A673 (cell line): ENCODE measurements around the gene CTTNBP2. TPM values are rescaled to one million over a fixed set of nuclear protein-coding genes. Genes with fewer than 3 reads are reported as not detected.

Experiments used
- BruUV-seq: library from RNA; stranded (reverse); fragments of 400-500 nt; replicated peaks from 2 replicates; lab custom pipeline; 2021; lab: Mats Ljungman, UMichigan
- CTCF ChIA-PET: fragments of 300-600 bp; sonication (Branson Sonifier 250); formaldehyde crosslinking; loops from one replicate; lab custom pipeline; 2022; ENCODE audit warnings: antibody characterized with exemption; lab: Charles Lee
- POLR2A ChIA-PET: fragments of 300-600 bp; sonication (Branson Sonifier 250); formaldehyde crosslinking; loops from one replicate; lab custom pipeline; 2022; ENCODE audit warnings: antibody characterized with exemption; ENCODE audit not compliant: low non-redundant PET; lab: Charles Lee
- DNase-seq: peaks from one replicate; pipeline ENCODE4 v3.0.0-alpha.2; 2015; ENCODE audit warnings: low spot score
- H3K27ac ChIP-seq: fragments of 200-600 bp; sonication (generic); 2 replicates; pipeline ENCODE4 v1.5.1; 2016; ENCODE audit warnings: mixed run types, low read depth, mild to moderate bottlenecking, mixed read lengths, antibody characterized with exemption, low read length; ENCODE audit not compliant: poor library complexity, severe bottlenecking
- H3K27me3 ChIP-seq: fragments of 200-600 bp; sonication (generic); replicated peaks from 2 replicates; pipeline ENCODE4 v1.6.1; 2017; ENCODE audit warnings: mixed run types, low read depth, mild to moderate bottlenecking, mixed read lengths, antibody characterized with exemption, low read length; ENCODE audit not compliant: insufficient read depth, poor library complexity
- H3K36me3 ChIP-seq: fragments of 200-600 bp; sonication (generic); 2 replicates; pipeline ENCODE4 v1.6.1; 2016; ENCODE audit warnings: mixed run types, mild to moderate bottlenecking, mixed read lengths, antibody characterized with exemption, low read length; ENCODE audit not compliant: insufficient read depth, poor library complexity, severe bottlenecking
- H3K4me1 ChIP-seq: fragments of 200-600 bp; sonication (generic); 2 replicates; pipeline ENCODE4 v1.6.1; 2017; ENCODE audit warnings: mixed run types, mild to moderate bottlenecking, mixed read lengths, antibody characterized with exemption, low read length; ENCODE audit not compliant: insufficient read depth, poor library complexity, severe bottlenecking
- H3K4me3 ChIP-seq: fragments of 200-600 bp; sonication (generic); 2 replicates; pipeline ENCODE4 v1.5.1; 2016; ENCODE audit warnings: low read depth, mixed run types, mild to moderate bottlenecking, mixed read lengths, low read length; ENCODE audit not compliant: poor library complexity, severe bottlenecking
- H3K9me3 ChIP-seq: fragments of 200-600 bp; sonication (generic); 2 replicates; pipeline ENCODE4 v1.6.1; 2016; ENCODE audit warnings: mixed run types, low read depth, mild to moderate bottlenecking, mixed read lengths, antibody characterized with exemption, low read length; ENCODE audit not compliant: poor library complexity, severe bottlenecking
- CTCF ChIP-seq: fragments of 300-800, 200-600 bp; sonication (generic); conservative IDR thresholded peaks from 2 replicates; pipeline ENCODE4 v1.5.1; 2017; ENCODE audit warnings: low read depth, mild to moderate bottlenecking, antibody characterized with exemption, low read length, moderate library complexity, mixed read lengths
- EZH2 ChIP-seq: fragments of 200-600 bp; sonication (generic); IDR thresholded peaks from 2 replicates; pipeline ENCODE4 v1.6.1; 2017; ENCODE audit warnings: borderline replicate concordance, low read depth, mild to moderate bottlenecking, mixed read lengths, antibody characterized with exemption, low read length; ENCODE audit not compliant: poor library complexity, severe bottlenecking
- intact Hi-C: fragments of 100-400 bp; cut with micrococcal nuclease; formaldehyde crosslinking; loops from one replicate; pipeline ENCODE4 v1.10.0; 2022; ENCODE audit not compliant: unreplicated experiment
- total RNA-seq: library from RNA; stranded (reverse); gene quantifications from 2 replicates; pipeline ENCODE4 v1.2.3, GENCODE V29; 2021

Gene CTTNBP2
- total RNA-seq, 1 experiment from 2014 or later, result 21.8 TPM

GRCh38 chr7:117912421-117912820, 39.2 kb upstream of the CTTNBP2 start:
- TF ChIP-seq EZH2 (no peak), CTCF (no peak)
- H3K27ac ChIP-seq, result no peak overlapping the region
- no peak for DNase-seq
- POLR2A ChIA-PET, result no interaction called here
- peaks cover 6% of the 10 kb centered on the region for H3K9me3 ChIP-seq
- BruUV-seq, result no TSS peak
- intact Hi-C loops, result no loop called here
- H3K27me3 ChIP-seq, result no peaks in the 10 kb centered on the region
- no peak overlapping the region for H3K4me3 ChIP-seq
- CTCF ChIA-PET, result no interaction called here
- H3K36me3 ChIP-seq, result no peaks in the 10 kb centered on the region
- H3K4me1 ChIP-seq, result peaks cover 2% of the 10 kb centered on the region

DNA sequence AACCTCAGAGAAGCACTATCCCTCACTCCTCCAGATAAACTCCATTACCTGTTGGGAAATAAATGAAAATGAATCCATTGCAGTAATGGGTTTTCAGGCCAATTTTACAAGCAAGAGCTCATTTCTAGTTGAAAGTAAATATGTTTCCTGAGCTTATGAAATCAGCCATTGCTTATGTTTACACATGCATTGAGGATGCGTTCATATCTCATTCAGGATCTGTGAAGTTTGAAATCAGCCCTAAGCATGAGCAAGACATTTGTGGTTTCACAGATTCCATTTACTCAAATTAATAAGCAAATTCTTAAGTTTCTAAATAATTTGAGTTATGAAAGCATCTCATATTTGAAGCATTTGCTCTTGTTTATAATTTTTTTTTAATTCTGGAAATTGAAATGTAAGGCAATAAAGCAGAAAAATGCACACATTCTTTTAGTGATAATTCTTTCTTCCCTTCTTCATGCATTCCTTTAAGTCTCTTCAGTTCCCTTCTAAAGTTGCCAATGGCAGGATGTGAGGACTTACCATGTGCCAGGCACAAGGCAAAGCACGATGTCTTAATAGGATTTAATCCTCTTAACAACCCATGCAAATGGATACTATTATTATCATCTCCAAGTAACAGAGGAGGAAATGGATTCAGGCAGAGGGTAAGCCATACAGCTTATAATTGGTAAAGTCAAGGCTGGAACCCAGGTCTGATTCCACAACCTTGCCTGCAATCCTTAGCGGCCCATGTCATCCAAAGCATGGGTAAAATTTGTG, 35.0 kb upstream of the CTTNBP2 start:
- BruUV-seq, result no TSS peak
- no peaks in the 10 kb centered on the region for H3K36me3 ChIP-seq
- CTCF ChIA-PET, result no interaction called here
- no peaks in the 10 kb centered on the region for H3K27me3 ChIP-seq
- DNase-seq, result peak; percentile 66
- TF ChIP-seq CTCF, result no peak
- no peak for TF ChIP-seq EZH2
- H3K4me3 ChIP-seq, result no peak overlapping the region
- no peak overlapping the region for H3K27ac ChIP-seq
- intact Hi-C loops, result no loop called here
- peaks cover 4% of the 10 kb centered on the region for H3K4me1 ChIP-seq
- H3K9me3 ChIP-seq, result no peaks in the 10 kb centered on the region
- POLR2A ChIA-PET, result no interaction called here

DNA sequence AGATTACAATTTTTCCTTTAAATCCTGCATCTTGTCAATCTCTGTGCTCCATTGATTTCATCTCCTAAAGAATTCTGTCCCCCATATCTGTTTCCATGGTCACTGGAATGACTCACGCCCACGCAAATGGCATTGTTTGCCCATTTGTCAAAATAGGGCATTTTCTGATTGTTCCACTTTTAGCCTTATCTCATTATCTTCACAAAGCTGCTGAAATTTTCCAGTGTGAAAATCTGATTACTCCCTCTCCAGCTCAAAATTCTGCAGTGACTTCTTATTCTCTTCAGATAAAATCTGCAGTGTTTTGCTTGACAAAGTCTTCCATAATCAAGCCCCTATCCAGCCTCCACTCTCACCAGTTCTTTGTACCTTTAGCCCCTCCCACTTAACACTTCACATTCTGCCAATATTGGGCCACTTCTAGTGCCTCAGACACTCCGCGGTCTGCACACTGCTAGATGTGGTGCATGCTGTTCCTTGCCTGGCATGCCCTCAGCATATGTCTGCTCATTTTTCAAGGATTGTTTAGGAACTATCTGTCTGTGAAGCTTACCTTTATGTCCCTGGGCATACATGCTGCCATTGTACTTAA, 33.9 kb upstream of the CTTNBP2 start:
- no peak overlapping the region for H3K27ac ChIP-seq
- H3K9me3 ChIP-seq, result no peaks in the 10 kb centered on the region
- H3K27me3 ChIP-seq, result no peaks in the 10 kb centered on the region
- POLR2A ChIA-PET, result no interaction called here
- intact Hi-C loops, result no loop called here
- H3K36me3 ChIP-seq, result no peaks in the 10 kb centered on the region
- DNase-seq, result peak; percentile 34
- CTCF ChIA-PET, result no interaction called here
- BruUV-seq, result no TSS peak
- H3K4me1 ChIP-seq, result peaks cover 4% of the 10 kb centered on the region
- no peak overlapping the region for H3K4me3 ChIP-seq
- TF ChIP-seq CTCF (no peak), EZH2 (no peak)
